ENCODE data around the gene TRIM72. TPM values are rescaled to one million over a fixed set of nuclear protein-coding genes. Genes with fewer than 3 reads are reported as not detected.
"Not testable (repeated sequence)": the region's sequence is repeated elsewhere in the genome, so short reads cannot be mapped to it uniquely, and the experiment has no call there.

Gene TRIM72
- total RNA-seq, 1 donor from 2014 or later, result 0.07 TPM

- Mint-ChIP-seq H3K9me3 (no peaks in the 10 kb centered on the region), H3K27me3 (ENCODE audit: insufficient read depth, low read depth) (peaks cover 2% of the 10 kb centered on the region), H3K36me3 (no peaks in the 10 kb centered on the region), H3K27ac (no peak overlapping the region), H3K4me1 (no peaks in the 10 kb centered on the region), H3K4me3 (no peak overlapping the region)
- no peaks in the 10 kb centered on the region for H3K9me3 ChIP-seq (ENCODE audit: low read depth)
- H3K79me2 ChIP-seq (ENCODE audit: low read depth), result no peaks in the 10 kb centered on the region
- H3K27ac ChIP-seq, result no peak overlapping the region
- TF ChIP-seq CTCF (IDR thresholded peaks at IDR 0.05), result no peak
- no peak for TF ChIP-seq EZH2 (IDR thresholded peaks at IDR 0.05)
- H3F3A ChIP-seq (ENCODE audit: low read depth), result no peaks in the 10 kb centered on the region
- no peak overlapping the region for H2AFZ ChIP-seq (replicated peaks)
- no peaks in the 10 kb centered on the region for H3K4me1 ChIP-seq
- no peaks in the 10 kb centered on the region for H3K36me3 ChIP-seq
- no peak overlapping the region for H3K9ac ChIP-seq
- no peaks in the 10 kb centered on the region for H3K27me3 ChIP-seq
- no peaks in the 10 kb centered on the region for H4K20me1 ChIP-seq (ENCODE audit: low read depth)
- no peak overlapping the region for H3K4me3 ChIP-seq
- no peak for DNase-seq (ENCODE audit: low spot score)
- H3K4me2 ChIP-seq, result no peak overlapping the region
Observed at GRCh38 chr16:31268033-31268365, 54.1 kb downstream of the TRIM72 start.

- Mint-ChIP-seq H3K36me3 (no peaks in the 10 kb centered on the region), H3K9me3 (no peaks in the 10 kb centered on the region), H3K27me3 (ENCODE audit: insufficient read depth, low read depth) (peaks cover 2% of the 10 kb centered on the region), H3K4me3 (no peak overlapping the region), H3K27ac (no peak overlapping the region), H3K4me1 (no peaks in the 10 kb centered on the region)
- TF ChIP-seq CTCF (IDR thresholded peaks at IDR 0.05), result no peak
- TF ChIP-seq EZH2phosphoT487 (IDR thresholded peaks at IDR 0.05), result no peak
- no peak for TF ChIP-seq EZH2 (IDR thresholded peaks at IDR 0.05)
- Histone ChIP-seq H3F3A (ENCODE audit: low read depth) (no peaks in the 10 kb centered on the region), H3K9ac (no peak overlapping the region), H3K79me2 (ENCODE audit: low read depth) (no peaks in the 10 kb centered on the region), H4K20me1 (ENCODE audit: low read depth) (no peaks in the 10 kb centered on the region), H3K4me3 (no peak overlapping the region), H3K4me2 (no peak overlapping the region), H2AFZ (replicated peaks) (no peak overlapping the region), H3K36me3 (no peaks in the 10 kb centered on the region), H3K9me3 (ENCODE audit: low read depth) (no peaks in the 10 kb centered on the region), H3K27me3 (no peaks in the 10 kb centered on the region), H3K27ac (no peak overlapping the region), H3K4me1 (no peaks in the 10 kb centered on the region)
- DNase-seq (ENCODE audit: low spot score), result no peak
Observed at GRCh38 chr16:31268891-31269290, 55.0 kb downstream of the TRIM72 start.

DNA sequence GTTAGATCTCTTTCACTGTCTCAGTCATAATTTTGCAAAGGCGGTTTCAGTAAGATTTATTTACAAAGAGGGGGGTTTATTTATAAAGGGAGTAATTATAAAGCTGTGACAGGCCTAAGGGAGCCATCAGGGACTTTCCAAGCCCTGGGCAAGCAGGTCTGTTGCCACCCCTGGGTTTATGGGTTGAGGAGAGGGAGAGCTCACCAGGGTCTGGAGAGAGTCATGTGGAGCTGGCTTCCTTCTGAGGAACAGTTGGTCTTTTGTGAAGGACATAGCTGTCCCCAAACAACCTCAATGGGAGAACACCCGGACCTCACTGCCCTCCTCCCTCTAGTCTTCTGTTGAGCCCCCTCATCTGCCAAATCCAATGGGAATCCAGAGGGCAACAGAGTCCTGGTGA lies 55.6 kb downstream of the TRIM72 start:
- H3K27ac Mint-ChIP-seq, result no peak overlapping the region
- Histone ChIP-seq H3K27ac (no peak overlapping the region), H3F3A (ENCODE audit: low read depth) (no peaks in the 10 kb centered on the region), H3K4me2 (no peak overlapping the region), H3K9me3 (ENCODE audit: low read depth) (no peaks in the 10 kb centered on the region), H4K20me1 (ENCODE audit: low read depth) (no peaks in the 10 kb centered on the region), H2AFZ (replicated peaks) (no peak overlapping the region), H3K79me2 (ENCODE audit: low read depth) (no peaks in the 10 kb centered on the region), H3K27me3 (no peaks in the 10 kb centered on the region), H3K4me3 (no peak overlapping the region), H3K9ac (no peak overlapping the region), H3K36me3 (no peaks in the 10 kb centered on the region), H3K4me1 (no peaks in the 10 kb centered on the region)
- H3K9me3 Mint-ChIP-seq, result no peaks in the 10 kb centered on the region
- DNase-seq (ENCODE audit: low spot score), result no peak
- no peak overlapping the region for H3K4me3 Mint-ChIP-seq
- no peak for TF ChIP-seq EZH2phosphoT487 (IDR thresholded peaks at IDR 0.05)
- TF ChIP-seq CTCF (IDR thresholded peaks at IDR 0.05), result no peak
- no peak for TF ChIP-seq EZH2 (IDR thresholded peaks at IDR 0.05)
- no peaks in the 10 kb centered on the region for H3K4me1 Mint-ChIP-seq
- peaks cover 4% of the 10 kb centered on the region for H3K27me3 Mint-ChIP-seq (ENCODE audit: insufficient read depth, low read depth)
- no peaks in the 10 kb centered on the region for H3K36me3 Mint-ChIP-seq

DNA sequence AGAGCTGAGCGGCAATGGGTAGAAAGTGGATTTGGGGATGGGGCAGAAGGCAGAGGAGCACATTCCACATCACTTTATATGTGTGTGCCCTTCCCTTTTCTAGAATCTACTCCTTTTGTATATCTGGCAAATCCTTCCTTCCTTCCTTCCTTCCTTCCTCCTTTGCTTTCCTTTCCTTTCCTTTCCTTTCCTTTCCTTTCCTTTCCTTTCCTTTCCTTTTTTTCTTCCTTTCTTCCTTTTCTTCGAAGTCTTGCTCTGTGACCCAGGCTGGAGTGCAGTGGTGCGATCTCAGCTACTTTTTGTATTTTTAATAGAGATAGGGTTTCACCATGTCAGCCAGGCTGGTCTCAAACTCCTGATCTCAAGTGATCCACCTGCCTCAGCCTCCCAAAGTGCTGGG lies 56.1 kb downstream of the TRIM72 start:
- H2AFZ ChIP-seq (replicated peaks); H3K4me1 Mint-ChIP-seq; H3K4me3 Mint-ChIP-seq; H3K27ac ChIP-seq; H3K4me1 ChIP-seq; H3F3A ChIP-seq (ENCODE audit: low read depth); H3K27me3 Mint-ChIP-seq (ENCODE audit: insufficient read depth, low read depth); H3K9ac ChIP-seq; H3K9me3 Mint-ChIP-seq; H3K27ac Mint-ChIP-seq; H3K9me3 ChIP-seq (ENCODE audit: low read depth); H3K4me2 ChIP-seq; H4K20me1 ChIP-seq (ENCODE audit: low read depth); H3K79me2 ChIP-seq (ENCODE audit: low read depth); H3K36me3 ChIP-seq; H3K27me3 ChIP-seq; H3K4me3 ChIP-seq; H3K36me3 Mint-ChIP-seq; DNase-seq (ENCODE audit: low spot score): not testable (repeated sequence)
